ENCODE measurements around the gene SVEP1.

GRCh38 chr9:110452227-110452801 is 127.2 kb downstream of the SVEP1 start:
- no peak for TF ChIP-seq MAX (IDR thresholded peaks at IDR 0.05)
- no peak for TF ChIP-seq POLR2AphosphoS5 (IDR thresholded peaks at IDR 0.05; ENCODE audit: low read depth, low read length)
- no peak for TF ChIP-seq GABPB1 (CRISPR knock-in tag; IDR thresholded peaks at IDR 0.05)
- TF ChIP-seq MNT (IDR thresholded peaks at IDR 0.05): no peak

Measured in HepG2 (cell line).